ACC112 (cell line): ENCODE results near the gene ACTR3.

Source experiments
- H2AFZ ChIP-seq: fragments of 200-600 bp; sonication (generic); one replicate; pipeline ENCODE4 v1.6.0; 2017; ENCODE audit warnings: antibody characterized with exemption, low read length; ENCODE audit not compliant: unreplicated experiment
- H3K27ac ChIP-seq: fragments of 200-600 bp; sonication (generic); 2 replicates; pipeline ENCODE4 v1.5.1; 2014; ENCODE audit warnings: low read depth, mild to moderate bottlenecking, antibody characterized with exemption, low read length, moderate library complexity
- H3K27me3 ChIP-seq: fragments of 200-600 bp; sonication (generic); 2 replicates; pipeline ENCODE4 v1.6.1; 2014; ENCODE audit warnings: mild to moderate bottlenecking, antibody characterized with exemption, low read length, moderate library complexity, mixed read lengths; ENCODE audit not compliant: insufficient read depth
- H3K36me3 ChIP-seq: fragments of 200-600 bp; sonication (generic); 2 replicates; pipeline ENCODE4 v1.6.1; 2016; ENCODE audit warnings: mild to moderate bottlenecking, antibody characterized with exemption, low read length, moderate library complexity, mixed read lengths; ENCODE audit not compliant: insufficient read depth
- H3K4me1 ChIP-seq: fragments of 200-600 bp; sonication (generic); one replicate; pipeline ENCODE4 v1.6.1; 2016; ENCODE audit warnings: low read length, mixed read lengths; ENCODE audit not compliant: insufficient read depth, unreplicated experiment, control insufficient read depth
- H3K4me3 ChIP-seq: fragments of 200-600 bp; sonication (generic); 2 replicates; pipeline ENCODE4 v1.5.1; 2014; ENCODE audit warnings: mild to moderate bottlenecking, low read depth, low read length
- H3K79me2 ChIP-seq: fragments of 200-600 bp; sonication (generic); one replicate; pipeline ENCODE4 v1.6.0; 2016; ENCODE audit warnings: low read length; ENCODE audit not compliant: control insufficient read depth, unreplicated experiment, insufficient read depth

Gene ACTR3

GRCh38 chr2:113978524-113979190 is 88.8 kb downstream of the ACTR3 start:
- Histone ChIP-seq H2AFZ (no peak overlapping the region), H3K4me1 (peaks cover 17% of the 10 kb centered on the region)

DNA sequence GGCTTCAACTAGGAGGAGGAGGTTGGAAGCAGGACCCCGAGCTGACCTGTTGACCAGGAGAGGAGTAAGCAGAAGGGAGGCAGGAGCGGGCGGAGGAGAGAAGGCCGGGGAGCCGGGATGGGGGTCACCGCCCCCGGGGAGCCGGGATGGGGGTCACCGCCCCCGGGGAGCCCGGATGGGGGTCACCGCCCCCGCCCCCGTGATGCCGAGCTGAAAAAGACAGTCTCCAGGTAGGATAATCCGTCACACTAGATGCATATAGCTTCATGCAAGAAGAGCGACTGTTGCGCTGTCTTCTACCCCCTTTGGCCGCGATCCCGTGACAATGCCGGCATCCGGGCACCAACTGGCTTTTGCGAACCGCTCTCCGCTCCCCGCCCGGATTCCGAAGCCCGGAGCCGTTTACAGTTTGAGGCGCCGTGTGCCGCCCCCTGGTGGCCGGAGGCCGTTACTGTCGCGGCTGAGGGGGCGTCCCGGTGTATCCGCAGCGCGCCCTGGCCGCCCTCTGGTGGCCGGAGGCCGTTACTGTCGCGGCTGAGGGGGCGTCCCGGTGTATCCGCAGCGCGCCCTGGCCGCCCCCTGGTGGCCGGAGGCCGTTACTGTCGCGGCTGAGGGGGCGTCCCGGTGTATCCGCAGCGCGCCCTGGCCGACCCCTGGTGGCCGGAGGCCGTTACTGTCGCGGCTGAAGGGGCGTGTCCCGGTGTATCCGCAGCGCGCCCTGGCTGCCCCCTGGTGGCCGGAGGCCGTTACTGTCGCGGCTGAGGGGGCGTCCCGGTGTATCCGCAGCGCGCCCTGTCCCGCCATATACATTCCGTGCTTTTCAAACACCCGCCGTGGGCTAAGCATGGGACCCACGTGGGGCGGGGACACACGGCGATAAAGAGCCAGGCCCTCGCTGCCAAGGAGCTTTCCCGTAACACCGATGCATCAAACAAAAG is 89.6 kb downstream of the ACTR3 start:
- no peak overlapping the region for H3K27ac ChIP-seq
- H3K36me3 ChIP-seq = peaks cover 5% of the 10 kb centered on the region

More at GRCh38 chr2:113978524-113979190, 88.8 kb downstream of the ACTR3 start:
- Histone ChIP-seq H3K36me3 (peaks cover 5% of the 10 kb centered on the region), H3K27ac (no peak overlapping the region), H3K4me3 (no peak overlapping the region), H3K27me3 (no peaks in the 10 kb centered on the region), H3K79me2 (no peaks in the 10 kb centered on the region)

DNA sequence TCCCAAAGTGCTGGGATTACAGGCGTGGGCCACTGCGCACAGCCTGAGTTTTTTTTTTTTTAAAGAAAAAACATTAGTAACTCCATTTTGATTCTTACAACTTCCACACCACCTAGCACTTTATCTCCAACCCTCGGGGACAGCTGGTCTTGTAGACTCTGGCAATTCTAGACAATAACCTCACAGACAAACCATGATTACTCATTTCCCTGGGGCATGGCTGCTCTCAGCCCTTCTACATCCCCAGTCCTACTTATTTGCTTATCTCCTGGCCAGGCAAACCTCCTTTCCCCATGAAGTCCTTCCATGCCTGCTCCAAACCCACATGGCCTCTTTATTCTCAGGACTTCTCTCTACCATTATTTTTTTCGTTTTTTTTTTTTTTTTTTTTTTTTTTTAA is 91.1 kb downstream of the ACTR3 start:
- no peak overlapping the region for H2AFZ ChIP-seq
- no peaks in the 10 kb centered on the region for H3K27me3 ChIP-seq
- peak overlapping the region; percentile 63 for H3K27ac ChIP-seq
- no peaks in the 10 kb centered on the region for H3K79me2 ChIP-seq
- peaks cover 17% of the 10 kb centered on the region for H3K4me1 ChIP-seq
- peaks cover 5% of the 10 kb centered on the region for H3K36me3 ChIP-seq
- H3K4me3 ChIP-seq = no peak overlapping the region

More for the DNA sequence above, 89.6 kb downstream of the ACTR3 start:
- H3K4me3 ChIP-seq = no peak overlapping the region
- no peak overlapping the region for H2AFZ ChIP-seq
- H3K79me2 ChIP-seq = no peaks in the 10 kb centered on the region
- H3K4me1 ChIP-seq = peaks cover 17% of the 10 kb centered on the region
- no peaks in the 10 kb centered on the region for H3K27me3 ChIP-seq

DNA sequence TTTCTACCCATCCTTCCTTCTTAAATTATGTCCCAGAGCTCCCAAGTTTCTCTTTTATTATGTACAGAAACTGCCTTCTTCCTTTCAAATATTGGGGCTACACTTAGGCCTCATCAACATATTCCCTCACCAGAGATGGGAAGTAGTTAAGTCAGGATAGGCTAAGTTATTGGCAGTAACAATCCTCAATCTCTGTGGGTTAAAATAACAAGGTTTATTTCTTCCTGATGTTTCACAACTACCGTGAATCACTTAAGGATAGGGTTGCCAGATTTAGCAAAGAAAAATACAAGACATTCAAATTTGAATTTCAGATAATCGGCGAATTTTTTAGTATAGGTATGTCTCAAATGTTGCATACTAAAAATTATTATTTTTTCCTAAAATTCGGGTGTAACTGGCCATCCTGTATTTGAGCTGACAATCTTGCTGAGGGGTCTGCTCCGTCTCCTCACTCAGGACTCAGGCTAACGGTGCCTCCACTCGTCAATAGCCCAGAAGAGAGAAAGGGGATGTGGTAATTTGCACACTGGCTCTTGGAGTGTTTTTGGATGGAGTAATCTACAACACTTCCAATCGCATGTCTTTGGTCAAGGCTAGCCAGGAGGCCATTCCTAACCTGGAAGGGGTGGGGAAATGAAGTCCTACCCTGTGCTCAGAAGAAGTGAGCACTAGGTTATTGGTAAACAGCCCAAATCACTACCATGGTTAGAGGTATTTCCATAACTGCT is 91.7 kb downstream of the ACTR3 start:
- H3K27me3 ChIP-seq = no peaks in the 10 kb centered on the region
- H3K79me2 ChIP-seq = no peaks in the 10 kb centered on the region
- H3K4me1 ChIP-seq = peaks cover 17% of the 10 kb centered on the region
- H3K27ac ChIP-seq = peak overlapping the region; percentile 63
- H3K36me3 ChIP-seq = peaks cover 5% of the 10 kb centered on the region
- no peak overlapping the region for H2AFZ ChIP-seq
- no peak overlapping the region for H3K4me3 ChIP-seq

GRCh38 chr2:113985554-113986397 is 95.9 kb downstream of the ACTR3 start:
- H3K79me2 ChIP-seq = no peaks in the 10 kb centered on the region
- H2AFZ ChIP-seq = no peak overlapping the region
- H3K27ac ChIP-seq = no peak overlapping the region
- H3K36me3 ChIP-seq = no peaks in the 10 kb centered on the region
- no peaks in the 10 kb centered on the region for H3K27me3 ChIP-seq
- H3K4me3 ChIP-seq = no peak overlapping the region
- H3K4me1 ChIP-seq = peaks cover 13% of the 10 kb centered on the region

DNA sequence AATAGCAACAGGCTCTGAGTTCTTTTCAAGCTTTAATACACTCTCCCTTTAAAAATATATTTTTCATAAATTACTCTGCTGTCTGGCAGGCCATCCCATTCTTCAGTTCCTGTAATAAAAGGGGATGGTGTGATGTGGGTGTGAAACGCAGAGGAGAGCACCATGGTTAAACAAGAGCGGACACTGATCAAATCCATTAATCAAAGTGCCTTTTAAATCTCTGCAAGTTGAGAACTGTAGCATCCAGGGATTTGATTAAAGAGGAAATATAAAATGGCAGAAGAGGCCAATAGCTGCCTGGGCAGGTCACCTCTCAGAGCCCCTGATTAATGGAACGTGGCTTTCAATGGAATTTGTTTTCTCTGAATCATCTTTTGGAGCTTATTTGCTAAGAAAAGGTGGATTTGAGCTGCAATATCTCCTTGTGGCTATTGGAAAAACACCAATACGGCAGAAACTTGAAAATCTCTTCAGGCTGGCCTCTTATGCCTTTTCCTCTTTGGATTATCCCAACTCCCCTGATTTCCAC is 96.9 kb downstream of the ACTR3 start:
- Histone ChIP-seq H3K4me3 (no peak overlapping the region), H3K27me3 (no peaks in the 10 kb centered on the region), H3K79me2 (no peaks in the 10 kb centered on the region), H3K27ac (no peak overlapping the region), H3K36me3 (no peaks in the 10 kb centered on the region), H3K4me1 (peaks cover 3% of the 10 kb centered on the region), H2AFZ (no peak overlapping the region)

DNA sequence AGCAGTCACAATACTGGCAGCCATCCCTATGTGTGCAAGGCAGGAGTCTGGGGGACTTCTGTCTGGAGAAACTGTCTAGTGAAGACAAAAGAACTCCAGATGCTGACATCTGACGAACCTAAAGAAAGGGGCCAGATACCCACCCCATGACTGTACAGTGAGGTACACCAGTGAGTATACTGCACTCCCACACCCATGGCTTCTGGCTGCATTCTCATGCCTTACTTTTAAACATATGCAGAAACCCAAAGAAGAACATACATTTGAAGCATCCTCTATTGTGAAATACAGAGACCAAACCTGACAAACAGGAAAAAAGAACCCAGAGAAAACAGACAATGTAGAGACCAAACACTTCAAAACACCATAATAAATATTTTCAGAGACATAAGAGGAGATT is 102.2 kb downstream of the ACTR3 start:
- no peak overlapping the region for H3K4me3 ChIP-seq
- no peak overlapping the region for H3K27ac ChIP-seq
- no peaks in the 10 kb centered on the region for H3K36me3 ChIP-seq
- H3K4me1 ChIP-seq = no peaks in the 10 kb centered on the region
- no peaks in the 10 kb centered on the region for H3K27me3 ChIP-seq
- no peak overlapping the region for H2AFZ ChIP-seq
- no peaks in the 10 kb centered on the region for H3K79me2 ChIP-seq

GRCh38 chr2:113996671-113997594 is 107.0 kb downstream of the ACTR3 start:
- H3K27ac ChIP-seq = no peak overlapping the region
- H3K4me3 ChIP-seq = no peak overlapping the region
- H3K4me1 ChIP-seq = no peaks in the 10 kb centered on the region
- no peaks in the 10 kb centered on the region for H3K27me3 ChIP-seq
- H3K36me3 ChIP-seq = no peaks in the 10 kb centered on the region
- no peaks in the 10 kb centered on the region for H3K79me2 ChIP-seq
- H2AFZ ChIP-seq = no peak overlapping the region

DNA sequence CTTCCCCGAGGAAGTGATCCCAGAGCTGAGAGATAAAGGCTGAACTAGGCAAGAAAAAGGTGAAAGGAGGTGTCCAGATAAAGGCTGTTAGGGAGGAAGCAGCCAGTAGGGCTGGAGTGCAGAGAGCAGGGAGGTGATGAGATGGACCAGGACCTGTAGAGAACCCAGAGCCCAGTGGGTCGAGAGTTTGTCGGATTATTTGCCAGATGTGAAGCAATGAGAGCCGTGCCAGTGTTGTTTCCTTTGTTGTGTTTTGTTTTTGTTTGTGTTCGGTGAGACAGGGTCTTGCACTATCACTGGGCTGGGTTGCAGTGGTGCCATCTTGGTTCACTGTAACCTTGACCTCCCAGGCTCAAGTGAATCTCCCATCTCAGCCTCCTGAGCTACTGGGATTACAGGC is 111.3 kb downstream of the ACTR3 start:
- Histone ChIP-seq H3K27me3 (no peaks in the 10 kb centered on the region), H3K36me3 (no peaks in the 10 kb centered on the region), H3K4me3 (no peak overlapping the region), H3K27ac (no peak overlapping the region), H3K4me1 (no peaks in the 10 kb centered on the region), H3K79me2 (no peaks in the 10 kb centered on the region), H2AFZ (no peak overlapping the region)
